Measurements from ENCODE around the gene OLA1. TPM values are rescaled to one million over a fixed set of nuclear protein-coding genes. Genes with fewer than 3 reads are reported as not detected.
A peak's percentile ranks its signal among the peaks of the same experiment; 100 is the strongest.

The OLA1 gene
- total RNA-seq, 1 donor, result 101 TPM

GRCh38 chr2:174266288-174266687, 18.0 kb upstream of the OLA1 start:
- TF ChIP-seq CTCF (IDR thresholded peaks at IDR 0.05; ENCODE audit: insufficient read depth, low read depth, low read length), result no peak

GRCh38 chr2:174263997-174264396, 15.7 kb upstream of the OLA1 start:
- no peak overlapping the region for H3K4me3 ChIP-seq (ENCODE audit: low read depth, low read length)
- DNase-seq (ENCODE audit: low read depth), result peak; percentile 84
- no peak for TF ChIP-seq CTCF (IDR thresholded peaks at IDR 0.05; ENCODE audit: insufficient read depth, low read depth, low read length)

More at GRCh38 chr2:174266288-174266687, 18.0 kb upstream of the OLA1 start:
- DNase-seq (ENCODE audit: low read depth), result no peak
- H3K4me3 ChIP-seq (ENCODE audit: low read depth, low read length), result no peak overlapping the region

- no peak overlapping the region for H3K4me3 ChIP-seq (ENCODE audit: low read depth, low read length)
- DNase-seq (ENCODE audit: low read depth), result peak; percentile 95
- no peak for TF ChIP-seq CTCF (IDR thresholded peaks at IDR 0.05; ENCODE audit: insufficient read depth, low read depth, low read length)
These were observed 11.6 kb upstream of the OLA1 start for GRCh38 chr2:174259981-174260380.

GRCh38 chr2:174254267-174254666, 5.9 kb upstream of the OLA1 start:
- no peak for DNase-seq (ENCODE audit: low read depth)
- no peak overlapping the region for H3K4me3 ChIP-seq (ENCODE audit: low read depth, low read length)
- no peak for TF ChIP-seq CTCF (IDR thresholded peaks at IDR 0.05; ENCODE audit: insufficient read depth, low read depth, low read length)

GRCh38 chr2:174248998-174249592, 763 bp upstream of the OLA1 start:
- no peak for DNase-seq (ENCODE audit: low read depth)
- TF ChIP-seq CTCF (IDR thresholded peaks at IDR 0.05; ENCODE audit: insufficient read depth, low read depth, low read length), result no peak
- peak overlapping the region; percentile 64 for H3K4me3 ChIP-seq (ENCODE audit: low read depth, low read length)

GRCh38 chr2:174247474-174248186, 702 bp downstream of the OLA1 start:
- peak overlapping the region; percentile 81 for H3K4me3 ChIP-seq (ENCODE audit: low read depth, low read length)
- peak; percentile 42 for DNase-seq (ENCODE audit: low read depth)
- no peak for TF ChIP-seq CTCF (IDR thresholded peaks at IDR 0.05; ENCODE audit: insufficient read depth, low read depth, low read length)
